ENCODE results near the gene ALS2.
"Not testable (repeated sequence)": the region's sequence is repeated elsewhere in the genome, so short reads cannot be mapped to it uniquely, and the experiment has no call there.

DNA sequence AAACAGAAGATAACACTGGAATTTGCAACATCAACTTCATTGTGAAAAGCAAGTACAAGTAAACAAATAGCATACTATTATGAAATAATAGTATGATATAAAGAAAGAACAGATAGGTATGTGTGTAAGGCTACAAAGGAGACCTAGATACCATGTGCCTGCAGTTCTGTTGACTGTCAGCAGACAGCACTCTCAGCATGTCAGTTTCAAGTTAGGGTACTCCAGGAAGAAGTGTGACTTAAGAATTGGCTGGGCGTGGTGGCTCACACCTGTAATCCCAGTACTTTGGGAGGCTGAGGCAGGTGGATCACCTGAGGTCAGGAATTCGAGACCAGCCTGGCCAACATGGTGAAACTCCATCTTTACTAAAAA is 18.2 kb upstream of the ALS2 start:
- not testable (repeated sequence) for TF ChIP-seq CTCF, POLR2A (IDR thresholded peaks at IDR 0.05)
